GM19023 (cell line): Measurements from ENCODE around the gene RABGAP1L.
A peak's percentile ranks its signal among the peaks of the same experiment; 100 is the strongest.
"Not testable (repeated sequence)": the region's sequence is repeated elsewhere in the genome, so short reads cannot be mapped to it uniquely, and the experiment has no call there.

Experiments used
- ATAC-seq: cut with Tn5 transposase; IDR thresholded peaks from one replicate; pipeline ENCODE4 v1.9.1; 2021; ENCODE audit warnings: mild to moderate bottlenecking, moderate library complexity; ENCODE audit not compliant: unreplicated experiment

RABGAP1L gene

GRCh38 chr1:174786760-174787159 lies 627.4 kb downstream of the RABGAP1L start:
- ATAC-seq, result no peak

- no peak for ATAC-seq
Measured at GRCh38 chr1:174788981-174789380, 629.7 kb downstream of the RABGAP1L start.

- peak; percentile 67 for ATAC-seq
Measured at GRCh38 chr1:174789399-174789798, 630.1 kb downstream of the RABGAP1L start.

- ATAC-seq, result no peak
Measured at GRCh38 chr1:174791863-174792262, 632.5 kb downstream of the RABGAP1L start.

GRCh38 chr1:174794861-174795260 lies 635.5 kb downstream of the RABGAP1L start:
- ATAC-seq, result no peak

- no peak for ATAC-seq
Measured at GRCh38 chr1:174795806-174796205, 636.5 kb downstream of the RABGAP1L start.

GRCh38 chr1:174797398-174797797 lies 638.1 kb downstream of the RABGAP1L start:
- no peak for ATAC-seq

- peak; percentile 15 for ATAC-seq
Measured at GRCh38 chr1:174799136-174799479, 639.8 kb downstream of the RABGAP1L start.

- no peak for ATAC-seq
Measured at GRCh38 chr1:174800216-174800851, 641.0 kb downstream of the RABGAP1L start.

- ATAC-seq, result no peak
Measured at GRCh38 chr1:174800876-174801275, 641.6 kb downstream of the RABGAP1L start.

GRCh38 chr1:174809755-174810280 lies 650.5 kb downstream of the RABGAP1L start:
- ATAC-seq, result no peak

GRCh38 chr1:174812016-174812415 lies 652.7 kb downstream of the RABGAP1L start:
- ATAC-seq, result no peak

GRCh38 chr1:174812656-174813055 lies 653.3 kb downstream of the RABGAP1L start:
- no peak for ATAC-seq

- no peak for ATAC-seq
Measured at GRCh38 chr1:174815036-174815435, 655.7 kb downstream of the RABGAP1L start.

- no peak for ATAC-seq
Measured at GRCh38 chr1:174815474-174815908, 656.2 kb downstream of the RABGAP1L start.

- not testable (repeated sequence) for ATAC-seq
Measured at GRCh38 chr1:174816621-174817020, 657.3 kb downstream of the RABGAP1L start.

- no peak for ATAC-seq
Measured at GRCh38 chr1:174818014-174818616, 658.8 kb downstream of the RABGAP1L start.

GRCh38 chr1:174818951-174819350 lies 659.6 kb downstream of the RABGAP1L start:
- no peak for ATAC-seq

GRCh38 chr1:174819596-174819995 lies 660.3 kb downstream of the RABGAP1L start:
- ATAC-seq, result no peak

- no peak for ATAC-seq
Measured at GRCh38 chr1:174825127-174825526, 665.8 kb downstream of the RABGAP1L start.

- ATAC-seq, result no peak
Measured at GRCh38 chr1:174825806-174826205, 666.5 kb downstream of the RABGAP1L start.

- no peak for ATAC-seq
Measured at GRCh38 chr1:174828264-174828663, 668.9 kb downstream of the RABGAP1L start.

GRCh38 chr1:174829990-174830389 lies 670.7 kb downstream of the RABGAP1L start:
- no peak for ATAC-seq
